ENCODE measurements around the gene EPB41.

EPB41 gene

DNA sequence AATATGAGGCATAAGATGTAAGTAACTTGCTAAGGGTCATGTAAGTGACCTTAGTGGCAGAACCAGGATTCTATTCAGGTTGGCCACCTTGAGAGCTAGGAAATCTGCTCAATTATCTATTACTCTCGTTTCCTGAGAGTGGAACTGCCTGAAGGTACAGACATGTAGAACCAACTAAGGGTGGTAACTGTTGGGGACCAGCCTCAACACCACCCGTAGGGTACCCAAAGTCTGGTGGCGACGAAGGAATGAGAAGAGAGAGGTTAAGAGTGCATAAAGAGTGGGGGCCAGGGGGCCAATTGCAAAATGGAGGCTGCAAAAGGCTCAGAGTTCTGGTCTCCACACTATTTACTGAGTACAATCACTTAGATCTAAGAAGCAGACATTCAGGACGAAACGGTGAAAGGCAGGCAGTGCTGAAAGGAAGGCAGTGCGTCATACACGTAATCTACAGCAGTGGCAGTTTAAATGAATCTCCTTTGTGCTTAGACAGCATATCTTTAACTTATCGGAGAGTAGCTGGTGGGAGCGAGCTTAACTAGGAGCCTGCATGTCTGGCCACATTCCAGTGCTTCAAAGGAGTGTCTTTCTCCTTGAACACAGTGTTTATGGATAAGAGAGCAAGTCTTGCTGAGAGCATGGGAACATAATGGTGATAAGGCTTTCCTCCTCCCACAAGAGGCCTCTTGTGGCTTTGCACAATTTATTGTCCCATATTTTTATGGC is 242.3 kb downstream of the EPB41 start (continued):
- no peak for TF ChIP-seq ZNF473 (tag by site-specific recombination; IDR thresholded peaks at IDR 0.05)
- TF ChIP-seq ZBTB8A (tag by site-specific recombination; IDR thresholded peaks at IDR 0.05) = peak; percentile 39
- no peak for TF ChIP-seq ZBTB48 (tag by site-specific recombination; IDR thresholded peaks at IDR 0.05)
- peak; percentile 38; the same call in 1 of the 2 replicates for TF ChIP-seq ZNF561 (tag by site-specific recombination; IDR thresholded peaks at IDR 0.05; ENCODE audit: borderline replicate concordance)
- no peak for TF ChIP-seq ZNF266 (tag by site-specific recombination; IDR thresholded peaks at IDR 0.05; ENCODE audit: low read depth)
- peak; percentile 77; the same call in 1 of the 2 replicates for TF ChIP-seq ZNF610 (tag by site-specific recombination; IDR thresholded peaks at IDR 0.05; ENCODE audit: borderline replicate concordance)
- TF ChIP-seq ZNF10 (tag by site-specific recombination; IDR thresholded peaks at IDR 0.05) = no peak
- TF ChIP-seq ZIC2 (tag by site-specific recombination; IDR thresholded peaks at IDR 0.05) = peak; percentile 46
- TF ChIP-seq ZNF664 (tag by site-specific recombination; IDR thresholded peaks at IDR 0.05) = peak; percentile 64
- TF ChIP-seq WT1 (tag by site-specific recombination; IDR thresholded peaks at IDR 0.05) = no peak
- TF ChIP-seq ZNF585B (tag by site-specific recombination; IDR thresholded peaks at IDR 0.05) = no peak
- TF ChIP-seq, protein P1, sequence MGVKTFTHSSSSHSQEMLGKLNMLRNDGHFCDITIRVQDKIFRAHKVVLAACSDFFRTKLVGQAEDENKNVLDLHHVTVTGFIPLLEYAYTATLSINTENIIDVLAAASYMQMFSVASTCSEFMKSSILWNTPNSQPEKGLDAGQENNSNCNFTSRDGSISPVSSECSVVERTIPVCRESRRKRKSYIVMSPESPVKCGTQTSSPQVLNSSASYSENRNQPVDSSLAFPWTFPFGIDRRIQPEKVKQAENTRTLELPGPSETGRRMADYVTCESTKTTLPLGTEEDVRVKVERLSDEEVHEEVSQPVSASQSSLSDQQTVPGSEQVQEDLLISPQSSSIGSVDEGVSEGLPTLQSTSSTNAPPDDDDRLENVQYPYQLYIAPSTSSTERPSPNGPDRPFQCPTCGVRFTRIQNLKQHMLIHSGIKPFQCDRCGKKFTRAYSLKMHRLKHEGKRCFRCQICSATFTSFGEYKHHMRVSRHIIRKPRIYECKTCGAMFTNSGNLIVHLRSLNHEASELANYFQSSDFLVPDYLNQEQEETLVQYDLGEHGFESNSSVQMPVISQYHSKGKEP (tag by site-specific recombination; IDR thresholded peaks at IDR 0.05) = no peak
- TF ChIP-seq, protein P2, sequence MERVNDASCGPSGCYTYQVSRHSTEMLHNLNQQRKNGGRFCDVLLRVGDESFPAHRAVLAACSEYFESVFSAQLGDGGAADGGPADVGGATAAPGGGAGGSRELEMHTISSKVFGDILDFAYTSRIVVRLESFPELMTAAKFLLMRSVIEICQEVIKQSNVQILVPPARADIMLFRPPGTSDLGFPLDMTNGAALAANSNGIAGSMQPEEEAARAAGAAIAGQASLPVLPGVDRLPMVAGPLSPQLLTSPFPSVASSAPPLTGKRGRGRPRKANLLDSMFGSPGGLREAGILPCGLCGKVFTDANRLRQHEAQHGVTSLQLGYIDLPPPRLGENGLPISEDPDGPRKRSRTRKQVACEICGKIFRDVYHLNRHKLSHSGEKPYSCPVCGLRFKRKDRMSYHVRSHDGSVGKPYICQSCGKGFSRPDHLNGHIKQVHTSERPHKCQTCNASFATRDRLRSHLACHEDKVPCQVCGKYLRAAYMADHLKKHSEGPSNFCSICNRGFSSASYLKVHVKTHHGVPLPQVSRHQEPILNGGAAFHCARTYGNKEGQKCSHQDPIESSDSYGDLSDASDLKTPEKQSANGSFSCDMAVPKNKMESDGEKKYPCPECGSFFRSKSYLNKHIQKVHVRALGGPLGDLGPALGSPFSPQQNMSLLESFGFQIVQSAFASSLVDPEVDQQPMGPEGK (tag by site-specific recombination; IDR thresholded peaks at IDR 0.05) = no peak
- no peak for TF ChIP-seq IKZF3 (tag by site-specific recombination; IDR thresholded peaks at IDR 0.05)
- TF ChIP-seq ZSCAN16 (tag by site-specific recombination; IDR thresholded peaks at IDR 0.05) = no peak
- peak; percentile 99 for TF ChIP-seq TRIM28 (IDR thresholded peaks at IDR 0.05; ENCODE audit: borderline replicate concordance, low read length)
- TF ChIP-seq, protein P3, sequence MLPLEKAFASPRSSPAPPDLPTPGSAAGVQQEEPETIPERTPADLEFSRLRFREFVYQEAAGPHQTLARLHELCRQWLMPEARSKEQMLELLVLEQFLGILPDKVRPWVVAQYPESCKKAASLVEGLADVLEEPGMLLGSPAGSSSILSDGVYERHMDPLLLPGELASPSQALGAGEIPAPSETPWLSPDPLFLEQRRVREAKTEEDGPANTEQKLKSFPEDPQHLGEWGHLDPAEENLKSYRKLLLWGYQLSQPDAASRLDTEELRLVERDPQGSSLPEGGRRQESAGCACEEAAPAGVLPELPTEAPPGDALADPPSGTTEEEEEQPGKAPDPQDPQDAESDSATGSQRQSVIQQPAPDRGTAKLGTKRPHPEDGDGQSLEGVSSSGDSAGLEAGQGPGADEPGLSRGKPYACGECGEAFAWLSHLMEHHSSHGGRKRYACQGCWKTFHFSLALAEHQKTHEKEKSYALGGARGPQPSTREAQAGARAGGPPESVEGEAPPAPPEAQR (tag by site-specific recombination; IDR thresholded peaks at IDR 0.05) = no peak
- TF ChIP-seq ZNF707 (tag by site-specific recombination; IDR thresholded peaks at IDR 0.05) = no peak
- no peak for TF ChIP-seq ZNF747 (tag by site-specific recombination; IDR thresholded peaks at IDR 0.05)
- no peak for TF ChIP-seq MEIS1 (CRISPR knock-in tag; IDR thresholded peaks at IDR 0.05; ENCODE audit: borderline replicate concordance)
- TF ChIP-seq ZXDB (tag by site-specific recombination; IDR thresholded peaks at IDR 0.05) = peak; percentile 72
- TF ChIP-seq ZNF558 (tag by site-specific recombination; IDR thresholded peaks at IDR 0.05) = no peak
- no peak for TF ChIP-seq ZNF791 (tag by site-specific recombination; IDR thresholded peaks at IDR 0.05)
- TF ChIP-seq ZNF121 (tag by site-specific recombination; IDR thresholded peaks at IDR 0.05) = peak; percentile 50; the same call in 1 of the 2 replicates
- peak; percentile 82 for TF ChIP-seq ZNF843 (tag by site-specific recombination; IDR thresholded peaks at IDR 0.05)
- 0 out of 2 replicates have a peak, but pooled peaks have one; percentile 24 for TF ChIP-seq ZEB2 (tag by site-specific recombination; IDR thresholded peaks at IDR 0.05)
- peak; percentile 38; the same call in 1 of the 2 replicates for TF ChIP-seq ZNF629 (tag by site-specific recombination; IDR thresholded peaks at IDR 0.05)
- TF ChIP-seq GLIS1 (tag by site-specific recombination; IDR thresholded peaks at IDR 0.05) = no peak
- TF ChIP-seq ZNF155 (tag by site-specific recombination; IDR thresholded peaks at IDR 0.05) = no peak
- peak; percentile 32 for TF ChIP-seq ZFHX2 (tag by site-specific recombination; conservative IDR thresholded peaks at IDR 0.05)
- TF ChIP-seq ZNF48 (tag by site-specific recombination; IDR thresholded peaks at IDR 0.05) = no peak
- TF ChIP-seq, protein P4, sequence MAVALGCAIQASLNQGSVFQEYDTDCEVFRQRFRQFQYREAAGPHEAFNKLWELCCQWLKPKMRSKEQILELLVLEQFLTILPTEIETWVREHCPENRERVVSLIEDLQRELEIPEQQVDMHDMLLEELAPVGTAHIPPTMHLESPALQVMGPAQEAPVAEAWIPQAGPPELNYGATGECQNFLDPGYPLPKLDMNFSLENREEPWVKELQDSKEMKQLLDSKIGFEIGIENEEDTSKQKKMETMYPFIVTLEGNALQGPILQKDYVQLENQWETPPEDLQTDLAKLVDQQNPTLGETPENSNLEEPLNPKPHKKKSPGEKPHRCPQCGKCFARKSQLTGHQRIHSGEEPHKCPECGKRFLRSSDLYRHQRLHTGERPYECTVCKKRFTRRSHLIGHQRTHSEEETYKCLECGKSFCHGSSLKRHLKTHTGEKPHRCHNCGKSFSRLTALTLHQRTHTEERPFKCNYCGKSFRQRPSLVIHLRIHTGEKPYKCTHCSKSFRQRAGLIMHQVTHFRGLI (tag by site-specific recombination; IDR thresholded peaks at IDR 0.05) = peak; percentile 100
- TF ChIP-seq ZNF624 (tag by site-specific recombination; IDR thresholded peaks at IDR 0.05) = no peak
- TF ChIP-seq, protein P5, sequence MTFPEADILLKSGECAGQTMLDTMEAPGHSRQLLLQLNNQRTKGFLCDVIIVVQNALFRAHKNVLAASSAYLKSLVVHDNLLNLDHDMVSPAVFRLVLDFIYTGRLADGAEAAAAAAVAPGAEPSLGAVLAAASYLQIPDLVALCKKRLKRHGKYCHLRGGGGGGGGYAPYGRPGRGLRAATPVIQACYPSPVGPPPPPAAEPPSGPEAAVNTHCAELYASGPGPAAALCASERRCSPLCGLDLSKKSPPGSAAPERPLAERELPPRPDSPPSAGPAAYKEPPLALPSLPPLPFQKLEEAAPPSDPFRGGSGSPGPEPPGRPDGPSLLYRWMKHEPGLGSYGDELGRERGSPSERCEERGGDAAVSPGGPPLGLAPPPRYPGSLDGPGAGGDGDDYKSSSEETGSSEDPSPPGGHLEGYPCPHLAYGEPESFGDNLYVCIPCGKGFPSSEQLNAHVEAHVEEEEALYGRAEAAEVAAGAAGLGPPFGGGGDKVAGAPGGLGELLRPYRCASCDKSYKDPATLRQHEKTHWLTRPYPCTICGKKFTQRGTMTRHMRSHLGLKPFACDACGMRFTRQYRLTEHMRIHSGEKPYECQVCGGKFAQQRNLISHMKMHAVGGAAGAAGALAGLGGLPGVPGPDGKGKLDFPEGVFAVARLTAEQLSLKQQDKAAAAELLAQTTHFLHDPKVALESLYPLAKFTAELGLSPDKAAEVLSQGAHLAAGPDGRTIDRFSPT (tag by site-specific recombination; IDR thresholded peaks at IDR 0.05) = peak; percentile 72
